ENCODE data around the gene TLR9.

DNA sequence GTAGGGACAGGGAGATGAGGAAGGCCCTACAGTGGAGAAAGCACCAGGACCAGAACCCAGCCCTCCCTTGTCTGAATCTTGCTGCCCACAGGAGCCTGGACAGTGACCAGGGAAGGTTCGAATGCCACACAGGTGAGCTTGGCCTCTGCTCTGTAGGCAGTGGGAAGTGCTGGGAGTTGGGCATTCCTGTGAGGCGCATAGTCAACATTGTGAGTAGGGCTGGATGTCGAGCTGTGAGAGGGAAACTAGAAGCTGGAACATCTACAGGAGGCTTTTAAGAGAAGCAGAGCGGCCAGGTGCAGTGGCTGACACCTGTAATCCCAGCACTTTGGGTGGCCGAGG is 47.8 kb downstream of the TLR9 start:
- TF ChIP-seq, protein P1, sequence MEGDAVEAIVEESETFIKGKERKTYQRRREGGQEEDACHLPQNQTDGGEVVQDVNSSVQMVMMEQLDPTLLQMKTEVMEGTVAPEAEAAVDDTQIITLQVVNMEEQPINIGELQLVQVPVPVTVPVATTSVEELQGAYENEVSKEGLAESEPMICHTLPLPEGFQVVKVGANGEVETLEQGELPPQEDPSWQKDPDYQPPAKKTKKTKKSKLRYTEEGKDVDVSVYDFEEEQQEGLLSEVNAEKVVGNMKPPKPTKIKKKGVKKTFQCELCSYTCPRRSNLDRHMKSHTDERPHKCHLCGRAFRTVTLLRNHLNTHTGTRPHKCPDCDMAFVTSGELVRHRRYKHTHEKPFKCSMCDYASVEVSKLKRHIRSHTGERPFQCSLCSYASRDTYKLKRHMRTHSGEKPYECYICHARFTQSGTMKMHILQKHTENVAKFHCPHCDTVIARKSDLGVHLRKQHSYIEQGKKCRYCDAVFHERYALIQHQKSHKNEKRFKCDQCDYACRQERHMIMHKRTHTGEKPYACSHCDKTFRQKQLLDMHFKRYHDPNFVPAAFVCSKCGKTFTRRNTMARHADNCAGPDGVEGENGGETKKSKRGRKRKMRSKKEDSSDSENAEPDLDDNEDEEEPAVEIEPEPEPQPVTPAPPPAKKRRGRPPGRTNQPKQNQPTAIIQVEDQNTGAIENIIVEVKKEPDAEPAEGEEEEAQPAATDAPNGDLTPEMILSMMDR (IDR thresholded peaks at IDR 0.05): no peak
- TF ChIP-seq POLR2AphosphoS5 (IDR thresholded peaks at IDR 0.05; ENCODE audit: insufficient read depth in 1 of 2, low read depth in 1 of 2) (no peak), POLR2A (IDR thresholded peaks at IDR 0.05) (no peak)

Measured in vagina (tissue), 2 donors.